SK-N-SH treated with all-trans-retinoic acid at 6 μM for 48 hours (cell line): ENCODE measurements around the gene RASGEF1C.

ENCODE experiments used
- ATAC-seq: fragments of 200-7000 bp; cut with Tn5 transposase; 3 replicates; pipeline ENCODE4 v1.9.1; 2020; ENCODE audit warnings: mild to moderate bottlenecking, moderate library complexity
- ARNTL ChIP-seq: fragments of 450-650 bp; formaldehyde crosslinking; IDR thresholded peaks from 2 replicates; pipeline ENCODE4 v1.5.0; 2020; ENCODE audit warnings: low read depth, mild to moderate bottlenecking, moderate library complexity, borderline replicate concordance
- BACH2 ChIP-seq: fragments of 250-450 bp; sonication (Bioruptor Pico); IDR thresholded peaks from 2 replicates; pipeline ENCODE4 v1.9.0; 2021; ENCODE audit warnings: mild to moderate bottlenecking, borderline replicate concordance
- CREB5 ChIP-seq: fragments of 250-450 bp; sonication (Bioruptor Pico); IDR thresholded peaks from 2 replicates; pipeline ENCODE4 v1.5.1; 2020; ENCODE audit warnings: low read depth, mild to moderate bottlenecking, moderate library complexity
- CSDC2 ChIP-seq: fragments of 250-450 bp; sonication (Bioruptor Pico); IDR thresholded peaks from 2 replicates; pipeline ENCODE4 v1.5.0; 2020; ENCODE audit warnings: mild to moderate bottlenecking, moderate library complexity
- CSRNP3 ChIP-seq: fragments of 250-450 bp; sonication (Bioruptor Pico); IDR thresholded peaks from 2 replicates; pipeline ENCODE4 v1.5.1; 2021; ENCODE audit warnings: mild to moderate bottlenecking, moderate library complexity
- ESRRG ChIP-seq: fragments of 250-450 bp; sonication (Bioruptor Pico); IDR thresholded peaks from 2 replicates; pipeline ENCODE4 v1.6.1; 2021; ENCODE audit warnings: mild to moderate bottlenecking
- GLIS3 ChIP-seq: fragments of 250-450 bp; sonication (Bioruptor Pico); IDR thresholded peaks from 2 replicates; pipeline ENCODE4 v1.5.0; 2020; ENCODE audit warnings: mild to moderate bottlenecking, moderate library complexity
- ISL1 ChIP-seq: fragments of 250-450 bp; sonication (Bioruptor Pico); IDR thresholded peaks from 2 replicates; pipeline ENCODE4 v2.1.2; 2022; ENCODE audit warnings: mild to moderate bottlenecking, moderate library complexity
- PATZ1 ChIP-seq: fragments of 250-450 bp; sonication (Bioruptor Pico); IDR thresholded peaks from 2 replicates; pipeline ENCODE4 v1.8.0; 2020; ENCODE audit warnings: mild to moderate bottlenecking, moderate library complexity, borderline replicate concordance
- POU6F1 ChIP-seq: fragments of 250-450 bp; sonication (Bioruptor Pico); IDR thresholded peaks from 2 replicates; pipeline ENCODE4 v1.8.0; 2021; ENCODE audit warnings: low read depth, mild to moderate bottlenecking, moderate library complexity, borderline replicate concordance
- PPARA ChIP-seq: fragments of 250-450 bp; sonication (Bioruptor Pico); IDR thresholded peaks from 2 replicates; pipeline ENCODE4 v1.5.0; 2020; ENCODE audit warnings: mild to moderate bottlenecking, borderline replicate concordance
- RARB ChIP-seq: fragments of 250-450 bp; sonication (Bioruptor Pico); IDR thresholded peaks from 2 replicates; pipeline ENCODE4 v1.8.0; 2021; ENCODE audit warnings: mild to moderate bottlenecking, moderate library complexity
- SNAI2 ChIP-seq: fragments of 250-450 bp; sonication (Bioruptor Pico); IDR thresholded peaks from 2 replicates; pipeline ENCODE4 v1.5.0; 2020; ENCODE audit warnings: mild to moderate bottlenecking, moderate library complexity
- TCF4 ChIP-seq: fragments of 250-450 bp; sonication (Bioruptor Pico); IDR thresholded peaks from 2 replicates; pipeline ENCODE4 v1.8.0; 2021; ENCODE audit warnings: mild to moderate bottlenecking, moderate library complexity, borderline replicate concordance
- TSHZ2 ChIP-seq: fragments of 250-450 bp; sonication (Bioruptor Pico); IDR thresholded peaks from 2 replicates; pipeline ENCODE4 v1.5.0; 2020; ENCODE audit warnings: mild to moderate bottlenecking, moderate library complexity
- ZC3H10 ChIP-seq: fragments of 250-450 bp; sonication (Bioruptor Pico); IDR thresholded peaks from 2 replicates; pipeline ENCODE4 v1.5.1; 2021; ENCODE audit warnings: mild to moderate bottlenecking, moderate library complexity
- ZFP30 ChIP-seq: fragments of 450-650 bp; formaldehyde crosslinking; IDR thresholded peaks from 2 replicates; pipeline ENCODE4 v1.5.0; 2022; ENCODE audit warnings: mild to moderate bottlenecking, moderate library complexity
- ZNF565 ChIP-seq: fragments of 450-650 bp; formaldehyde crosslinking; conservative IDR thresholded peaks from 2 replicates; pipeline ENCODE4 v1.5.0; 2020; ENCODE audit warnings: low read depth, mild to moderate bottlenecking, moderate library complexity
- ZNF70 ChIP-seq: fragments of 450-650 bp; formaldehyde crosslinking; IDR thresholded peaks from 2 replicates; pipeline ENCODE4 v1.5.0; 2020; ENCODE audit warnings: mild to moderate bottlenecking, moderate library complexity

RASGEF1C gene

GRCh38 chr5:180214870-180215770 lies 6.1 kb upstream of the RASGEF1C start:
- no peak for ATAC-seq
- no peak for TF ChIP-seq RARB (CRISPR knock-in tag)
- TF ChIP-seq GLIS3 (CRISPR knock-in tag), result no peak
- no peak for TF ChIP-seq ESRRG (CRISPR knock-in tag)
- no peak for TF ChIP-seq TCF4
- no peak for TF ChIP-seq CREB5 (CRISPR knock-in tag)
- no peak for TF ChIP-seq ARNTL (CRISPR knock-in tag)
- no peak for TF ChIP-seq CSRNP3 (CRISPR knock-in tag)
- no peak for TF ChIP-seq PPARA (CRISPR knock-in tag)
- TF ChIP-seq ZNF70 (CRISPR knock-in tag), result no peak
- TF ChIP-seq PATZ1, result no peak
- no peak for TF ChIP-seq SNAI2 (CRISPR knock-in tag)
- TF ChIP-seq ZC3H10 (CRISPR knock-in tag), result no peak
- TF ChIP-seq CSDC2, result no peak
- TF ChIP-seq POU6F1 (CRISPR knock-in tag), result no peak
- TF ChIP-seq ISL1 (CRISPR knock-in tag), result no peak
- no peak for TF ChIP-seq ZFP30 (CRISPR knock-in tag)

GRCh38 chr5:180213657-180214207 lies 4.7 kb upstream of the RASGEF1C start:
- ATAC-seq, result no peak
- TF ChIP-seq TSHZ2 (CRISPR knock-in tag), result no peak
- no peak for TF ChIP-seq ZC3H10 (CRISPR knock-in tag)
- no peak for TF ChIP-seq BACH2 (CRISPR knock-in tag)
- no peak for TF ChIP-seq TCF4
- no peak for TF ChIP-seq ZNF565 (CRISPR knock-in tag)
- no peak for TF ChIP-seq CSRNP3 (CRISPR knock-in tag)
- no peak for TF ChIP-seq ESRRG (CRISPR knock-in tag)
- no peak for TF ChIP-seq ZFP30 (CRISPR knock-in tag)
